Breast epithelium (tissue), 3 donors: ENCODE results near the gene RPIA.

Source experiments
- CTCF ChIP-seq, 3 donors: fragments of 450-650 bp; IDR thresholded peaks; one replicate each; pipeline ENCODE4 v1.5.1; 2016 to 2017; ENCODE audit warnings: antibody characterized with exemption in 3 of 3, mild to moderate bottlenecking in 3 of 3, moderate library complexity in 3 of 3
- POLR2AphosphoS5 ChIP-seq, 3 donors: sonication (generic); formaldehyde crosslinking; IDR thresholded peaks; one replicate each; pipeline ENCODE4 v1.6.1; 2017; ENCODE audit warnings: antibody characterized with exemption in 3 of 3

- TF ChIP-seq CTCF (IDR thresholded peaks at IDR 0.05) (no peak), POLR2AphosphoS5 (IDR thresholded peaks at IDR 0.05) (no peak)
Observed at GRCh38 chr2:88693911-88694414, 2.5 kb downstream of the RPIA start.
